SW 1271 (cell line): ENCODE results near the gene MOCOS.
A peak's percentile ranks its signal among the peaks of the same experiment; 100 is the strongest.

ENCODE experiments used
- DNase-seq, 2 experiments: peaks; one replicate each; lab custom pipeline; 2025; lab: John Stamatoyannopoulos, UW

Gene MOCOS

DNA sequence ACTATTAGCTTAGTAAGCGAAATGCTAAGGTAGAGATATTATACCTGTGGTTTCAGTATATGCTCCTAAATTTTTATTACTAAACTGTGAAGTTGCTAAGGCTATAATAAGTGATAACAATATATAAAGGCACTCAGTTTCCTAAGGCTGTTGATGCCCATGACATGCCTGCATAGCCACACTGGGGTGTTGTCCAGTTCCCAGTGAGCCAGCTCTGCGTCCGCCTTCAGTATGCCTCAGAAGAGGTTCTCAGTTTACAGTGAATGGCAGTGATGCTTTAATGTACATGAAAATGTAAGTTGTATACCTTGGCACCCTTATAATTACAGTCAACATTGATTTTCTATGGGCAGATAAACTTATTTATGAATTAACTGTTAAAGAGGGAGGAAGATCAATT lies 117.4 kb downstream of the MOCOS start:
- no peak for DNase-seq

- no peak for DNase-seq
Observed at GRCh38 chr18:36305375-36305774, 118.1 kb downstream of the MOCOS start.

DNA sequence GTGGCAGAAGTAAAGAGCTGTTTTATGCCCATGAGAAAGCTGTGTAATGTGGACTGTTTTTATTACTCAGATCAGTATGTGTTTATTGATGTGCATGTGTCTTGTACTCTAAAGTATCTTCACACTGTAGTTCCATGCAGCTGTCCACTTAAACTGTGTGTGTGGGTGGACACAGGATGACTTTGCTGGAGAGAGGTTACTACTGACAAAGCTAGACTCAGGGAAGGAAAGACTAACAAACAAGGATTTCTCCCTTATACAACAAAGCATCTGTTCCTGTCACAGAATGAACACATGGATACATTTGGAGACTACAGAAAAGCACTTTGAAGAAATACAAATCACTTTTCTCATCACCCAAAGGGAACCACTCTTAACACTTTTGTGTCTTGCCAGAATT lies 120.2 kb downstream of the MOCOS start:
- no peak for DNase-seq

GRCh38 chr18:36308711-36309435 lies 121.6 kb downstream of the MOCOS start:
- no peak for DNase-seq

- DNase-seq: peak; percentile 90 to 93
Observed at GRCh38 chr18:36309436-36310391, 122.4 kb downstream of the MOCOS start.

GRCh38 chr18:36311026-36311570 lies 123.8 kb downstream of the MOCOS start:
- no peak for DNase-seq

GRCh38 chr18:36312806-36313395 lies 125.6 kb downstream of the MOCOS start:
- DNase-seq: no peak

GRCh38 chr18:36314098-36314497 lies 126.8 kb downstream of the MOCOS start:
- no peak for DNase-seq

- no peak for DNase-seq
Observed at GRCh38 chr18:36314754-36315153, 127.5 kb downstream of the MOCOS start.

- no peak for DNase-seq
Observed at GRCh38 chr18:36315736-36316135, 128.4 kb downstream of the MOCOS start.

GRCh38 chr18:36316246-36316645 lies 128.9 kb downstream of the MOCOS start:
- DNase-seq: no peak
